Esophagus squamous epithelium (tissue), 4 donors: Measurements from ENCODE around the gene ACOT11.

Experiments
- CTCF ChIP-seq, 6 experiments: fragments of 450-650 bp in 4 of 6; fragments of 200-600 bp in 2 of 6; sonication (generic) in 2 of 6; IDR thresholded peaks; one replicate each; pipeline ENCODE4 v1.5.1; 2016 to 2019; ENCODE audit warnings: antibody characterized with exemption in 6 of 6, mild to moderate bottlenecking in 4 of 6, moderate library complexity in 4 of 6
- POLR2A ChIP-seq, 4 donors: fragments of 450-650 bp; IDR thresholded peaks; one replicate each; pipeline ENCODE4 v1.6.1; 2017; ENCODE audit warnings: antibody characterized with exemption in 4 of 4, mild to moderate bottlenecking in 4 of 4, moderate library complexity in 3 of 4

DNA sequence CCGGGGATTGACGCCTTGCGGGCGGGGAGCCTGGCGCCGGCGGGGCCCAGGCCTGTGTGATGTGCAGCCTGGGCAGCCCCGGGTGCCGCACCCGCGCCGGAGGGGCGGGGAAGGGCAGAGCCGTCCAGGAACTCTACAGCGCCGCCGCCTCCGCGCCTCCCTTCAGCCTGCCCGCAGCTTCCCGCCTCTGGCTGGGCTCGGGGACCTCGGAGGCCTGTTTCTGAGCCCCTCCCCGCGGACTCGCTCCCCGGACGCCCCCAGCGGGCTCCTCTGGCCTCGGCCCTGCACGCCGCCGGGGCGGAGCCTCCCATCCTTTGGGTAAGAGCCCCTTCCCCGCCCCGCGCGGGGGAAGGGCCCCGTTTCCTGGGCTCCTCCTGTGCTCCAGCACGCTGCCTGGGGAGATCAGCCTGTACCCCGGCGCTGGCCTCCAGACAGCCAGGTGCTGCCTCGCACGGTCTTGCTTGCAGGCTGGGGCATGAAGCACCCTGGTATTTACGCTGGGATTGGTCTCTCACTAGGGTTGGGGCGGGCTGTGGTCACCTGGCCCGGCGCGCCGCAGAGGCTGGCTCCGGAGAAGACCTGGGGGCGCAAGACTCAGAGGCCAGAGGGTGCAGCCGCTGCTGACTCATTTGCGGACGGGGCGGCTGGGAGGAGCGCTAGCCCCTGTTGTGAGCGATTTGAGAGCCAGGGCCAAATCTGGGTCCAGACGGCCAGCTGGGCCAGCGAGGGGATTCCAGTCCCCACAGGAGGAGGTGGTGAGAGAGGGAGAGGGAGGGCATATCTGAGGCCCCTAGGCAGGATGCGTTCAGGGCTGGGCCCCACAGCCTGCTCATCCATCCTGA lies 5.7 kb upstream of the ACOT11 start:
- TF ChIP-seq POLR2A (IDR thresholded peaks at IDR 0.05): no peak
- peak in 1 of 6 experiments; percentile 13 for TF ChIP-seq CTCF (IDR thresholded peaks at IDR 0.05)
